ENCODE measurements around the gene IMPA2.

DNA sequence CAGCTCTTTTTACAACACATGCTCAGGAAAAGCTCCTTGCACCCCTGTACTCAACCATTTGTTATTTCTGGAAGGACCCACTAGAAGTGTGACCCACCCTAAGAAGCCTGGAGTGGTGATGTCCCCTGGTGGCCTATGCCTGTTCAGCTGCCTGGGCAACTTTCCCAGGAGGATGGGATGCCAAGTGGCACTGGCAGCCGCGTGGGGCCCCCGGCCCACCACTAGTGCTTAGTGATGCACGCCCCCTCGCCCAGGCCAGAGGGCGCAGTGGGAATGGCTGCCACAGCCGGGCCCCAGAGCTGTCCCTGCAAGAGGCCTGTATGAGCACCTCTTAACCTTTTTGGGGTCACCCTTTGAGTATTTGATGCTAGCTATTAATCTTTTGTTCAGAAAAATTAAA is 18.1 kb downstream of the IMPA2 start:
- TF ChIP-seq POLR2A (IDR thresholded peaks at IDR 0.05; ENCODE audit: extremely low read depth, insufficient read length): no peak
- no peak for TF ChIP-seq CTCF (IDR thresholded peaks at IDR 0.05; ENCODE audit: low read depth, low read length)
